B cell (primary cell): Measurements from ENCODE around the gene MYOM3. TPM values are rescaled to one million over a fixed set of nuclear protein-coding genes. Genes with fewer than 3 reads are reported as not detected.

ENCODE experiments used
- ATAC-seq: fragments of 200-7000 bp; cut with Tn5 transposase; one replicate; pipeline ENCODE4 v1.10.0; 2021; ENCODE audit warnings: low read depth, mild to moderate bottlenecking, moderate number of reproducible peaks, moderate library complexity
- CTCF ChIA-PET: fragments of 350-600 bp; sonication (Branson Sonifier 250); formaldehyde crosslinking; loops from one replicate; lab custom pipeline; 2021; ENCODE audit warnings: antibody characterized with exemption, inconsistent platforms; lab: Charles Lee
- POLR2A ChIA-PET: fragments of 350-600 bp; sonication (Branson Sonifier 250); formaldehyde crosslinking; loops from one replicate; lab custom pipeline; 2021; ENCODE audit warnings: antibody characterized with exemption; lab: Charles Lee
- DNase-seq: peaks from one replicate; pipeline ENCODE4 v3.0.0; 2013
- H2AFZ ChIP-seq: 2 replicates; pipeline ENCODE4 v1.6.1; 2012; ENCODE audit warnings: mild to moderate bottlenecking, low read depth, low read length; ENCODE audit not compliant: insufficient read depth, poor library complexity, severe bottlenecking
- H3K27ac ChIP-seq, 2 donors: 1 replicate in 1 of 2; 2 replicates in 1 of 2; pipeline ENCODE4 v1.5.1; 2012 to 2013; ENCODE audit warnings: low read length in 2 of 2, mild to moderate bottlenecking in 2 of 2, moderate library complexity in 1 of 2
- H3K27me3 ChIP-seq, 4 experiments: fragments of 200-600 bp in 1 of 4; sonication (generic) in 1 of 4; replicated peaks in 1 of 4; 1 replicate in 2 of 4; 2 replicates in 2 of 4; pipeline versions ENCODE4 v1.6.1 to v1.7.0; 2013 to 2016; ENCODE audit warnings: low read length in 3 of 4, mild to moderate bottlenecking in 2 of 4, mixed read lengths in 1 of 4, moderate library complexity in 1 of 4; ENCODE audit not compliant: insufficient read depth in 4 of 4, control insufficient read depth in 3 of 4; ENCODE audit errors: control extremely low read depth in 1 of 4
- H3K36me3 ChIP-seq, 2 experiments: replicated peaks in 1 of 2; 1 replicate in 1 of 2; 2 replicates in 1 of 2; pipeline versions ENCODE4 v1.6.1 to v1.7.1; 2013; ENCODE audit warnings: low read length in 1 of 2; ENCODE audit not compliant: insufficient read depth in 2 of 2, control insufficient read depth in 1 of 2; ENCODE audit errors: control extremely low read depth in 1 of 2, extremely low read depth in 1 of 2
- H3K4me1 ChIP-seq, 2 donors: fragments of 200-600 bp in 1 of 2; sonication (generic) in 1 of 2; 1 replicate in 1 of 2; 2 replicates in 1 of 2; pipeline versions ENCODE4 v1.5.1 to v1.6.1; 2013 to 2017; ENCODE audit warnings: low read length in 2 of 2; ENCODE audit not compliant: control insufficient read depth in 2 of 2, insufficient read depth in 2 of 2
- H3K4me2 ChIP-seq: replicated peaks from 2 replicates; pipeline ENCODE3; 2012; ENCODE audit warnings: mild to moderate bottlenecking, low read depth, low read length; ENCODE audit not compliant: poor library complexity, severe bottlenecking
- H3K4me3 ChIP-seq, 5 experiments: fragments of 200-600 bp in 1 of 5; sonication (generic) in 1 of 5; 1 replicate in 3 of 5; 2 replicates in 2 of 5; pipeline versions ENCODE4 v1.5.1 to v1.7.0; 2011 to 2016; ENCODE audit warnings: low read length in 4 of 5, mild to moderate bottlenecking in 4 of 5, low read depth in 2 of 5, control low read depth in 1 of 5, moderate library complexity in 1 of 5; ENCODE audit not compliant: insufficient read depth in 1 of 5; ENCODE audit errors: control extremely low read depth in 1 of 5, extremely low read depth in 1 of 5
- H3K79me2 ChIP-seq: fragments of 200-600 bp; sonication (generic); one replicate; pipeline ENCODE4 v1.6.0; 2016; ENCODE audit warnings: low read length; ENCODE audit not compliant: control insufficient read depth, insufficient read depth
- H3K9ac ChIP-seq: fragments of 200-600 bp; sonication (generic); 2 replicates; pipeline ENCODE4 v1.6.1; 2017; ENCODE audit warnings: mild to moderate bottlenecking, low read length, moderate library complexity
- H3K9me3 ChIP-seq, 3 donors: one replicate each; pipeline versions ENCODE4 v1.6.1 to v1.7.1; 2013; ENCODE audit warnings: low read length in 2 of 3; ENCODE audit not compliant: control insufficient read depth in 2 of 3, insufficient read depth in 1 of 3; ENCODE audit errors: control extremely low read depth in 1 of 3
- H4K20me1 ChIP-seq: 2 replicates; pipeline ENCODE4 v1.6.0; 2012; ENCODE audit warnings: mild to moderate bottlenecking, low read length; ENCODE audit not compliant: insufficient read depth, control insufficient read depth, poor library complexity, severe bottlenecking
- H3K27ac Mint-ChIP-seq: one replicate; pipeline ENCODE4 v1.8.0; 2021; ENCODE audit warnings: mixed read lengths
- H3K27me3 Mint-ChIP-seq: one replicate; pipeline ENCODE4 v1.8.0; 2021; ENCODE audit warnings: mixed read lengths
- H3K4me1 Mint-ChIP-seq: one replicate; pipeline ENCODE4 v1.8.0; 2021; ENCODE audit warnings: mixed read lengths
- H3K4me3 Mint-ChIP-seq: one replicate; pipeline ENCODE4 v1.8.0; 2021; ENCODE audit warnings: mixed read lengths
- H3K9me3 Mint-ChIP-seq: one replicate; pipeline ENCODE4 v1.8.0; 2022; ENCODE audit warnings: mixed read lengths; ENCODE audit not compliant: insufficient read depth
- EZH2 ChIP-seq: IDR thresholded peaks from 2 replicates; pipeline ENCODE4 v1.6.1; 2012; ENCODE audit warnings: borderline replicate concordance, low read depth, mild to moderate bottlenecking, moderate library complexity, low read length; ENCODE audit not compliant: insufficient read depth, poor library complexity, severe bottlenecking
- WGBS: methylation state at CpG from one replicate; pipeline ENCODE4 v1.1.5; 2013; ENCODE audit warnings: missing lambda C conversion rate; ENCODE audit not compliant: insufficient coverage; 5-methylcytosine and 5-hydroxymethylcytosine counted together
- intact Hi-C: fragments of 100-400 bp; cut with micrococcal nuclease; formaldehyde crosslinking; loops from one replicate; pipeline ENCODE4 v1.10.0; 2022
- polyA plus RNA-seq: library from polyadenylated mRNA; depleted of rRNA; stranded (reverse); fragments of >200 nt; gene quantifications from 2 replicates; pipeline ENCODE4 v1.2.3, GENCODE V29; 2012
- total RNA-seq, 2 donors: library from RNA; stranded (reverse); fragments of 120-200 nt in 1 of 2; gene quantifications; 1 replicate in 1 of 2; 2 replicates in 1 of 2; pipeline versions ENCODE4 v1.2.3 to v1.2.4, GENCODE V29; 2013 to 2022
- TF ChIP-seq, protein P1 (sequence below): fragments of 200-600 bp; IDR thresholded peaks from one replicate; pipeline ENCODE4 v1.8.0; 2022; ENCODE audit warnings: antibody characterized with exemption, mild to moderate bottlenecking

MYOM3 gene
- total and polyA plus RNA-seq, 2 donors (not counting 1 experiment from before 2014, with no cell fraction given): not detected

DNA sequence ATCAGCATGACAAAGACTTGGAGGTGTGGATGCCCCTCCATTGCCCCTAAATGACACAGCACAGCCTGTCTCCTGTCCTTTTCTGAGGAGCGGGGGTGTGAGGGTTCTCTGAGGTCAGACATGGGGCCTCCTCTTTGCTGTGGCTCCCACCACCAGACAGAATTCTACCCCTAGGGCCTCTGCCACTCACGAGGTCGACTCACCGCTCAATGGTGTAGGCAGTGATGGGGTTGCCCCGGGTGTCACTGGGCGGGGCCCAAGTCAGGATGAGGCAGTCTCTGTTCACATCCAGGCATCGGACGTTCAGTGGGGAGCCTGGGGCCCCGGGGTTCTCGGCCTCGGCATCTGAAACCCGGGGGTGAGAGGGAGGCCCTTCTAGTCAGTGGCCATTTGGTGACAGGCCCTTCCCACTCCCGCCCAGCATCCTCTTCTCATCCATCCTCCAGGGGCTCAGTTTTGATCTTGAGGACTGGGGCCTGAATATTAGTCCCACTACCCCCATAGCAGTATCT lies 19.9 kb downstream of the MYOM3 start:
- POLR2A ChIA-PET: no interaction called here
- DNase-seq (no peak), ATAC-seq (no peak)
- H3K79me2 ChIP-seq: no peaks in the 10 kb centered on the region
- no peaks in the 10 kb centered on the region for H3K4me1 Mint-ChIP-seq
- H3K4me3 ChIP-seq: no peak overlapping the region
- intact Hi-C loops: no loop called here
- peaks cover 0 to 2% (median 0%) of the 10 kb centered on the region in 4 experiments for H3K27me3 ChIP-seq
- no peak overlapping the region for H2AFZ ChIP-seq
- no peaks in the 10 kb centered on the region for H4K20me1 ChIP-seq
- CTCF ChIA-PET: no interaction called here
- H3K9ac ChIP-seq: no peak overlapping the region
- 91% methylated on average over 8 of the region's 13 CpGs for WGBS
- H3K9me3 Mint-ChIP-seq: no peaks in the 10 kb centered on the region
- H3K27ac Mint-ChIP-seq: no peak overlapping the region
- H3K9me3 ChIP-seq: no peaks in the 10 kb centered on the region
- no peak overlapping the region for H3K4me2 ChIP-seq
- H3K27me3 Mint-ChIP-seq: peaks cover 21% of the 10 kb centered on the region
- no peak overlapping the region for H3K4me3 Mint-ChIP-seq
- TF ChIP-seq, protein P1, sequence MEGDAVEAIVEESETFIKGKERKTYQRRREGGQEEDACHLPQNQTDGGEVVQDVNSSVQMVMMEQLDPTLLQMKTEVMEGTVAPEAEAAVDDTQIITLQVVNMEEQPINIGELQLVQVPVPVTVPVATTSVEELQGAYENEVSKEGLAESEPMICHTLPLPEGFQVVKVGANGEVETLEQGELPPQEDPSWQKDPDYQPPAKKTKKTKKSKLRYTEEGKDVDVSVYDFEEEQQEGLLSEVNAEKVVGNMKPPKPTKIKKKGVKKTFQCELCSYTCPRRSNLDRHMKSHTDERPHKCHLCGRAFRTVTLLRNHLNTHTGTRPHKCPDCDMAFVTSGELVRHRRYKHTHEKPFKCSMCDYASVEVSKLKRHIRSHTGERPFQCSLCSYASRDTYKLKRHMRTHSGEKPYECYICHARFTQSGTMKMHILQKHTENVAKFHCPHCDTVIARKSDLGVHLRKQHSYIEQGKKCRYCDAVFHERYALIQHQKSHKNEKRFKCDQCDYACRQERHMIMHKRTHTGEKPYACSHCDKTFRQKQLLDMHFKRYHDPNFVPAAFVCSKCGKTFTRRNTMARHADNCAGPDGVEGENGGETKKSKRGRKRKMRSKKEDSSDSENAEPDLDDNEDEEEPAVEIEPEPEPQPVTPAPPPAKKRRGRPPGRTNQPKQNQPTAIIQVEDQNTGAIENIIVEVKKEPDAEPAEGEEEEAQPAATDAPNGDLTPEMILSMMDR: no peak
- no peak for TF ChIP-seq EZH2
- H3K4me1 ChIP-seq: no peaks in the 10 kb centered on the region
- no peaks in the 10 kb centered on the region for H3K36me3 ChIP-seq
- H3K27ac ChIP-seq: no peak overlapping the region

DNA sequence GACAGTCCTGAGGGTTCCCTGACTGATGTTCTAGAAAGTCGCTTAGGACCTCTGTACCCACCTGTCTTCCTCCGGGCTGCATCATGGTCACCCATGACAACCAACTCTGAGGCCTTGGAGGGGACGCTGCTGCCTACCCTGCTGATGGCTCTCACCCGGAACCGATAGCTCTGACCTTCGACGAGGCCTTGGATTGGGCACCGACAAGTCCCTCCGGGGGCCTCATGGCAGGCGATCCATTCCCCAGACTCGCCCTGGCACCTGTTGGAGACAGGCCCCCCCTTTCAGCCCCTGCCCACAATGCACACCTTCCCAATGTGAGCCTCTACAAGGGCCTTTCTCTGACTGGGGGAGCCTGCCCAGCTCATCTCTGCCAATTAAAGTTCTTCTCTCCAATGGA lies 21.2 kb downstream of the MYOM3 start:
- no peak overlapping the region for H2AFZ ChIP-seq
- H3K79me2 ChIP-seq: no peaks in the 10 kb centered on the region
- Mint-ChIP-seq H3K27ac (no peak overlapping the region), H3K4me1 (no peaks in the 10 kb centered on the region), H3K27me3 (peaks cover 18% of the 10 kb centered on the region), H3K9me3 (no peaks in the 10 kb centered on the region), H3K4me3 (no peak overlapping the region)
- H3K27ac ChIP-seq: no peak overlapping the region
- no peak overlapping the region for H3K9ac ChIP-seq
- ChIA-PET CTCF (no interaction called here), POLR2A (no interaction called here)
- H3K36me3 ChIP-seq: no peaks in the 10 kb centered on the region
- no peak for DNase-seq
- no peak for ATAC-seq
- no peak overlapping the region for H3K4me2 ChIP-seq
- no peaks in the 10 kb centered on the region for H4K20me1 ChIP-seq
- intact Hi-C loops: no loop called here
- TF ChIP-seq, protein P1: no peak
- TF ChIP-seq EZH2: no peak
- H3K4me1 ChIP-seq: no peaks in the 10 kb centered on the region
- no peak overlapping the region for H3K4me3 ChIP-seq
- peaks cover 0 to 2% (median 0%) of the 10 kb centered on the region in 4 experiments for H3K27me3 ChIP-seq
- H3K9me3 ChIP-seq: no peaks in the 10 kb centered on the region
- WGBS: 94% methylated on average over 11 of the region's 11 CpGs
